ENCODE data around the gene DLX1. TPM values are rescaled to one million over a fixed set of nuclear protein-coding genes. Genes with fewer than 3 reads are reported as not detected.
A peak's percentile ranks its signal among the peaks of the same experiment; 100 is the strongest.
"Not testable (repeated sequence)": the region's sequence is repeated elsewhere in the genome, so short reads cannot be mapped to it uniquely, and the experiment has no call there.

Gene DLX1
- polyA plus RNA-seq, 3 donors = 0.05 TPM; not detected in 2

DNA sequence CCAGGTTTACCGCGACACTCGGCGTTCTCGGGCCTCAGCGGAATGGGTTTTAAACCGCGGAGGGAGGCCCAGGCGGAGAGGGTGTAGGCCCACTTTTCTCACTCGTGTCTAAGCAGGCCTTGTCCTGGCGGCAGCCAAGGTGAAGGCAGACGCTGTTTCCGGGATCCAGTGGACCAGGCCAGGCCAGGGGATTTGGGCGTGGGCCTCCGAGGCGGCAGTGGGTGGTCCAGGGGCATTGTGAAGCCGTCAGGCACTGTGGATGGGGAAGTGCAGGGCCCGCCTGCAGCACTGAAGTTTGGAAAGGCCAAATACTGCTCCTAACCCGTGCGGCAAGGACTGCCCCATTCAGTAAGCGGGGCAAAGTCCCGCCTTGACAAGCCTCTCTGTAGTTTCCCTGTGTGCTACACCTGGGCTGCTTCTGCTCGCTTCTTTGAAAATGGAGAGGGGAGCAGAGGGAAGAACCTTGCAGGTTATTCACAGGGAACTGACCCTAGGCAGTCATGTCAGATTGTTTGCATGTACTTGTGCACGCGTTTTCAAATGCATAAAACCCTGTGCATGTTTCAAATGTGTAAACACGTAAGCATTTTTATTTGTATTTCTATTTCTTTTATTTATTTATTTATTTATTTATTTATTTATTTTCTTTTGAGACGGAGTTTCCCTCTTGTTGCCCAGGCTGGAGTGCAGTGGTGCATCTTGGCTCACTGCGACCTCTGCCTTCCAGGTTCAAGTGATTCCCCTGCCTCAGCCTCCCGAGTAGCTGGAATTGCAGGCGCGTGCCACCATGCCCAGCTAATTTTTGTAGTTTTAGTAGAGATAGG, 24.9 kb downstream of the DLX1 start:
- peak overlapping the region; percentile 56 to 87 for H3K4me3 Mint-ChIP-seq
- Histone ChIP-seq H4K20me1 (ENCODE audit: insufficient read depth, low read length) (no peaks in the 10 kb centered on the region), H3K36me3 (replicated peaks in 1 of 2; ENCODE audit: control insufficient read depth in 1 of 2, insufficient read depth in 2 of 2, low read length in 2 of 2) (no peaks in the 10 kb centered on the region), H3K4me3 (replicated peaks in 1 of 3; ENCODE audit: low read depth in 2 of 3, low read length in 3 of 3) (peak overlapping the region in 1 of 3 experiments; percentile 39), H2AFZ (ENCODE audit: insufficient read depth, low read depth, low read length, poor library complexity, severe bottlenecking) (peak overlapping the region; percentile 54), H3K27me3 (ENCODE audit: control insufficient read depth in 2 of 2, insufficient read depth in 2 of 2, low read length in 2 of 2) (peaks cover 47 to 70% of the 10 kb centered on the region in 2 donors), H3K79me2 (ENCODE audit: insufficient read depth, low read length) (no peaks in the 10 kb centered on the region), H3K9ac (ENCODE audit: insufficient read depth, low read length, poor library complexity, severe bottlenecking) (no peak overlapping the region), H3K4me2 (replicated peaks; ENCODE audit: extremely low read depth, low read length, poor library complexity, severe bottlenecking) (peak overlapping the region; percentile 52), H3K4me1 (ENCODE audit: control insufficient read depth in 1 of 2, insufficient read depth in 2 of 2, low read length in 2 of 2) (peaks cover 35 to 37% of the 10 kb centered on the region in 2 donors), H3K27ac (ENCODE audit: low read depth in 1 of 2, low read length in 2 of 2) (no peak overlapping the region), H3K9me3 (replicated peaks in 1 of 2; ENCODE audit: control insufficient read depth in 1 of 2, insufficient read depth in 1 of 2, low read length in 2 of 2) (peaks cover 7 to 30% of the 10 kb centered on the region in 2 donors)
- H3K27ac Mint-ChIP-seq = peak overlapping the region in 1 of 7 donors; percentile 32
- peaks cover 42% of the 10 kb centered on the region for H3K4me1 Mint-ChIP-seq
- intact Hi-C loops (cut with micrococcal nuclease) = loop anchor here (5.0 to 10.0 kb wide), 2 partner anchors 408 to 535 kb away; no protein-coding TSS in a partner anchor
- 24% methylated on average over 24 of the region's 31 CpGs for WGBS (ENCODE audit: insufficient coverage)
- H3K36me3 Mint-ChIP-seq = peaks cover 9 to 11% of the 10 kb centered on the region in 2 donors
- H3K9me3 Mint-ChIP-seq = peaks cover 0 to 28% (median 17%) of the 10 kb centered on the region in 7 donors
- DNase-seq = peak in 1 of 3 donors; percentile 23
- TF ChIP-seq, protein P1, sequence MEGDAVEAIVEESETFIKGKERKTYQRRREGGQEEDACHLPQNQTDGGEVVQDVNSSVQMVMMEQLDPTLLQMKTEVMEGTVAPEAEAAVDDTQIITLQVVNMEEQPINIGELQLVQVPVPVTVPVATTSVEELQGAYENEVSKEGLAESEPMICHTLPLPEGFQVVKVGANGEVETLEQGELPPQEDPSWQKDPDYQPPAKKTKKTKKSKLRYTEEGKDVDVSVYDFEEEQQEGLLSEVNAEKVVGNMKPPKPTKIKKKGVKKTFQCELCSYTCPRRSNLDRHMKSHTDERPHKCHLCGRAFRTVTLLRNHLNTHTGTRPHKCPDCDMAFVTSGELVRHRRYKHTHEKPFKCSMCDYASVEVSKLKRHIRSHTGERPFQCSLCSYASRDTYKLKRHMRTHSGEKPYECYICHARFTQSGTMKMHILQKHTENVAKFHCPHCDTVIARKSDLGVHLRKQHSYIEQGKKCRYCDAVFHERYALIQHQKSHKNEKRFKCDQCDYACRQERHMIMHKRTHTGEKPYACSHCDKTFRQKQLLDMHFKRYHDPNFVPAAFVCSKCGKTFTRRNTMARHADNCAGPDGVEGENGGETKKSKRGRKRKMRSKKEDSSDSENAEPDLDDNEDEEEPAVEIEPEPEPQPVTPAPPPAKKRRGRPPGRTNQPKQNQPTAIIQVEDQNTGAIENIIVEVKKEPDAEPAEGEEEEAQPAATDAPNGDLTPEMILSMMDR (IDR thresholded peaks at IDR 0.05) = no peak
- H3K27me3 Mint-ChIP-seq (ENCODE audit: low read depth in 3 of 3) = peaks cover 54 to 76% (median 63%) of the 10 kb centered on the region in 3 donors

GRCh38 chr2:172113617-172114016, 28.3 kb downstream of the DLX1 start:
- Histone ChIP-seq H3K27me3 (ENCODE audit: control insufficient read depth in 2 of 2, insufficient read depth in 2 of 2, low read length in 2 of 2) (peaks cover 17 to 35% of the 10 kb centered on the region in 2 donors), H3K9ac (ENCODE audit: insufficient read depth, low read length, poor library complexity, severe bottlenecking) (no peak overlapping the region), H3K79me2 (ENCODE audit: insufficient read depth, low read length) (no peaks in the 10 kb centered on the region), H3K4me3 (replicated peaks in 1 of 3; ENCODE audit: low read depth in 2 of 3, low read length in 3 of 3) (no peak overlapping the region), H3K4me2 (replicated peaks; ENCODE audit: extremely low read depth, low read length, poor library complexity, severe bottlenecking) (no peak overlapping the region), H3K27ac (ENCODE audit: low read depth in 1 of 2, low read length in 2 of 2) (no peak overlapping the region), H4K20me1 (ENCODE audit: insufficient read depth, low read length) (no peaks in the 10 kb centered on the region), H2AFZ (ENCODE audit: insufficient read depth, low read depth, low read length, poor library complexity, severe bottlenecking) (no peak overlapping the region), H3K36me3 (replicated peaks in 1 of 2; ENCODE audit: control insufficient read depth in 1 of 2, insufficient read depth in 2 of 2, low read length in 2 of 2) (no peaks in the 10 kb centered on the region), H3K9me3 (replicated peaks in 1 of 2; ENCODE audit: control insufficient read depth in 1 of 2, insufficient read depth in 1 of 2, low read length in 2 of 2) (peaks cover 0 to 6% of the 10 kb centered on the region in 2 donors), H3K4me1 (ENCODE audit: control insufficient read depth in 1 of 2, insufficient read depth in 2 of 2, low read length in 2 of 2) (peaks cover 10% of the 10 kb centered on the region in 2 donors)
- Mint-ChIP-seq H3K36me3 (peaks cover 0 to 6% of the 10 kb centered on the region in 2 donors), H3K9me3 (peaks cover 0 to 8% (median 5%) of the 10 kb centered on the region in 7 donors), H3K4me3 (peak overlapping the region in 1 of 2 donors; percentile 31), H3K27me3 (ENCODE audit: low read depth in 3 of 3) (peaks cover 20 to 42% (median 32%) of the 10 kb centered on the region in 3 donors), H3K27ac (no peak overlapping the region), H3K4me1 (peaks cover 14% of the 10 kb centered on the region)
- WGBS (ENCODE audit: insufficient coverage) = no CpG with 5 or more reads among the region's 2 CpGs
- DNase-seq = no peak
- intact Hi-C loops (cut with micrococcal nuclease) = no loop called here
- TF ChIP-seq, protein P1 (IDR thresholded peaks at IDR 0.05) = no peak

- H3K4me2 ChIP-seq (replicated peaks; ENCODE audit: extremely low read depth, low read length, poor library complexity, severe bottlenecking); H3K4me3 Mint-ChIP-seq; H3K9me3 Mint-ChIP-seq; H2AFZ ChIP-seq (ENCODE audit: insufficient read depth, low read depth, low read length, poor library complexity, severe bottlenecking); H3K27ac Mint-ChIP-seq; H3K36me3 Mint-ChIP-seq; intact Hi-C loops (cut with micrococcal nuclease); H3K9ac ChIP-seq (ENCODE audit: insufficient read depth, low read length, poor library complexity, severe bottlenecking); H3K36me3 ChIP-seq (replicated peaks in 1 of 2; ENCODE audit: control insufficient read depth in 1 of 2, insufficient read depth in 2 of 2, low read length in 2 of 2); DNase-seq; H3K4me3 ChIP-seq (replicated peaks in 1 of 3; ENCODE audit: low read depth in 2 of 3, low read length in 3 of 3); H4K20me1 ChIP-seq (ENCODE audit: insufficient read depth, low read length); H3K79me2 ChIP-seq (ENCODE audit: insufficient read depth, low read length); H3K27ac ChIP-seq (ENCODE audit: low read depth in 1 of 2, low read length in 2 of 2); H3K9me3 ChIP-seq (replicated peaks in 1 of 2; ENCODE audit: control insufficient read depth in 1 of 2, insufficient read depth in 1 of 2, low read length in 2 of 2): not testable (repeated sequence)
- Histone ChIP-seq H3K4me1 (ENCODE audit: control insufficient read depth in 1 of 2, insufficient read depth in 2 of 2, low read length in 2 of 2) (peaks cover 8 to 10% of the 10 kb centered on the region in 2 donors), H3K27me3 (ENCODE audit: control insufficient read depth in 2 of 2, insufficient read depth in 2 of 2, low read length in 2 of 2) (peaks cover 13 to 31% of the 10 kb centered on the region in 2 donors)
- Mint-ChIP-seq H3K4me1 (peaks cover 16% of the 10 kb centered on the region), H3K27me3 (ENCODE audit: low read depth in 3 of 3) (peaks cover 16 to 37% (median 27%) of the 10 kb centered on the region in 3 donors)
- 93% methylated on average over 2 of the region's 6 CpGs for WGBS (ENCODE audit: insufficient coverage)
Observed at GRCh38 chr2:172114176-172114575, 28.9 kb downstream of the DLX1 start.
